ENCODE measurements around the gene HSD17B12. TPM values are rescaled to one million over a fixed set of nuclear protein-coding genes. Genes with fewer than 3 reads are reported as not detected.

Gene HSD17B12
- total RNA-seq, 1 donor from 2014 or later: 48.2 TPM

DNA sequence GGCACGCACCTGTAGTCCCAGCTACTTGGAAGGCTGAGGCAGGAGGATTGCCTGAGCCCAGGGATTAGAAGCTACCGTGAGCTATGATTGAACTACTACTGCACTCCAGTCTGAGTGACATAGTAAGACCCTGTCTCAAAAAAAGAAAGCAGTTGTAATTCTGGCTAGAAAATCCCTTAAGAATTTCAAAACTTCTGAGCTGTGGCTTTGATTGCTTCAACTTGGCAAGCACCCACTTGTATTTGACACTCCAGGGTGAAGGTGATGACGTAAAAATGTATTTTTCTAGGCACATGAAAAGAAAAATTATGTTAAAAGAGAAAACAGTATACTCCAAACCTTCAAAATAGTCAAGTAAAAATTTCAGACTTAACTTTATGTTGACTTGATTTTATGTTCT lies 176.5 kb downstream of the HSD17B12 start:
- TF ChIP-seq, protein P1, sequence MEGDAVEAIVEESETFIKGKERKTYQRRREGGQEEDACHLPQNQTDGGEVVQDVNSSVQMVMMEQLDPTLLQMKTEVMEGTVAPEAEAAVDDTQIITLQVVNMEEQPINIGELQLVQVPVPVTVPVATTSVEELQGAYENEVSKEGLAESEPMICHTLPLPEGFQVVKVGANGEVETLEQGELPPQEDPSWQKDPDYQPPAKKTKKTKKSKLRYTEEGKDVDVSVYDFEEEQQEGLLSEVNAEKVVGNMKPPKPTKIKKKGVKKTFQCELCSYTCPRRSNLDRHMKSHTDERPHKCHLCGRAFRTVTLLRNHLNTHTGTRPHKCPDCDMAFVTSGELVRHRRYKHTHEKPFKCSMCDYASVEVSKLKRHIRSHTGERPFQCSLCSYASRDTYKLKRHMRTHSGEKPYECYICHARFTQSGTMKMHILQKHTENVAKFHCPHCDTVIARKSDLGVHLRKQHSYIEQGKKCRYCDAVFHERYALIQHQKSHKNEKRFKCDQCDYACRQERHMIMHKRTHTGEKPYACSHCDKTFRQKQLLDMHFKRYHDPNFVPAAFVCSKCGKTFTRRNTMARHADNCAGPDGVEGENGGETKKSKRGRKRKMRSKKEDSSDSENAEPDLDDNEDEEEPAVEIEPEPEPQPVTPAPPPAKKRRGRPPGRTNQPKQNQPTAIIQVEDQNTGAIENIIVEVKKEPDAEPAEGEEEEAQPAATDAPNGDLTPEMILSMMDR (IDR thresholded peaks at IDR 0.05): no peak
- intact Hi-C loops (cut with DNase I): no loop called here
- Histone ChIP-seq H3K27ac (no peak overlapping the region), H3K36me3 (peaks cover 6 to 12% of the 10 kb centered on the region in 2 donors), H3K4me1 (no peaks in the 10 kb centered on the region), H3K9me3 (no peaks in the 10 kb centered on the region), H3K27me3 (no peaks in the 10 kb centered on the region), H3K4me3 (no peak overlapping the region)
- DNase-seq (ENCODE audit: low spot score in 2 of 2): no peak

DNA sequence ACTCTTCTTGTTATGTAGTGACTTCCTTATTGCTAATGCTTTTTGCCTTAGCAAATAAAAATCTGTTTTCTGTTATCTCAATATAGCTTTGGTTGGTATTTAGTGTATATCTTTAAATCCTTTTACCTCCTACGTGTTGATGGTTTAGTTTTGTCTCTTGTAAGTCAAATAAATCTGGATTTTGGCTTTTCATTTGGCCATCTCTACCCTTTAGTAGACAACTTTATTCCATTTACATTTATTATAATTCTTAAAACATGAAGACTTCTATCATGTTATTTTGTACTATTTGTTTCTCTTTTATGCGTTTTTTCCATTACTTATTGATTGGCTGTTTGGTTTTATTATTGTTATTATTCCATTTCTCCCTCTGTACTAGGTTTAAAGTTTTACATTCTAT lies 180.6 kb downstream of the HSD17B12 start:
- Histone ChIP-seq H3K36me3 (no peaks in the 10 kb centered on the region), H3K27me3 (no peaks in the 10 kb centered on the region), H3K4me1 (no peaks in the 10 kb centered on the region), H3K27ac (no peak overlapping the region), H3K4me3 (no peak overlapping the region), H3K9me3 (no peaks in the 10 kb centered on the region)
- intact Hi-C loops (cut with DNase I): no loop called here
- no peak for DNase-seq (ENCODE audit: low spot score in 2 of 2)
- TF ChIP-seq, protein P1 (IDR thresholded peaks at IDR 0.05): no peak

DNA sequence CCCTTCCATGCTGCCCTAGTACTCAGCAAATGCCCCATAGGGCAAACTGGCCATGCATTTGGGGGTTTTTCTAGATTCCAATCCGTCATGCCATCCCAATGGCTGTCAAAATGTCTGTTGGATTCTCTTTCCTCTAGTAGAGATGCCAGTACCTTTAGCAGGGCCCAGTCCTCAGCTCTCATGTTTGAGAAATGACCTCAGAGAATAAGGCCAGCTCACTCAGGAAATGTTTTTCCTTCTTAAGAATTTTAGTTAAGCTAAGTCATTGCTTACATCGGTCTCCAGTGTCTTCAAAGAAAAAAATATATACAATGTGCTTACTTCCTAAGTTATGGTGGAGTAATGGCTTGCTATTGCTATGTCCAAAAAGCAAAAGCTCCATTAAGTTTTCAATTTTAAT lies 186.0 kb downstream of the HSD17B12 start:
- H3K27ac ChIP-seq: no peak overlapping the region
- intact Hi-C loops (cut with DNase I): no loop called here
- no peaks in the 10 kb centered on the region for H3K9me3 ChIP-seq
- H3K27me3 ChIP-seq: no peaks in the 10 kb centered on the region
- DNase-seq (ENCODE audit: low spot score in 2 of 2): no peak
- no peak overlapping the region for H3K4me3 ChIP-seq
- no peaks in the 10 kb centered on the region for H3K4me1 ChIP-seq
- H3K36me3 ChIP-seq: no peaks in the 10 kb centered on the region
- TF ChIP-seq, protein P1 (IDR thresholded peaks at IDR 0.05): no peak

DNA sequence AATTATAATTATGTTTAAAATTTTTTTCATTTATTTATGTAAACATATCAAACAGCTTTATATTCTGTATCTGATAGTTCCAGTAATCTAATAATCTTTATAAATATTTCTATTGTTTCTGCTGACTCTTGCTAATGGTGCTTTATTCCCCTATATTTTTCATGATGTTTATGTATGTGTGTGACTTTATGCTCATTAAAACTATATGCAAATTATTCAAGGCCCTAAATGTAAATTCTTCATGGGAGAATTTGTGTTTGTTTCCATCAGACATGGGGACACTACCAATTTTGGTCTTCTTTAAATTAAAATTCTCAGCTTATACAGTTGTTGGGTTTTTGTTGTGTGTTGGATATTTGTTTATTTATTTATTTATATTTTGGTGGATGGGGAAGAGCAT lies 186.4 kb downstream of the HSD17B12 start:
- H3K4me3 ChIP-seq: no peak overlapping the region
- TF ChIP-seq, protein P1 (IDR thresholded peaks at IDR 0.05): no peak
- H3K27me3 ChIP-seq: no peaks in the 10 kb centered on the region
- intact Hi-C loops (cut with DNase I): no loop called here
- no peak overlapping the region for H3K27ac ChIP-seq
- DNase-seq (ENCODE audit: low spot score in 2 of 2): no peak
- no peaks in the 10 kb centered on the region for H3K36me3 ChIP-seq
- no peaks in the 10 kb centered on the region for H3K9me3 ChIP-seq
- no peaks in the 10 kb centered on the region for H3K4me1 ChIP-seq

DNA sequence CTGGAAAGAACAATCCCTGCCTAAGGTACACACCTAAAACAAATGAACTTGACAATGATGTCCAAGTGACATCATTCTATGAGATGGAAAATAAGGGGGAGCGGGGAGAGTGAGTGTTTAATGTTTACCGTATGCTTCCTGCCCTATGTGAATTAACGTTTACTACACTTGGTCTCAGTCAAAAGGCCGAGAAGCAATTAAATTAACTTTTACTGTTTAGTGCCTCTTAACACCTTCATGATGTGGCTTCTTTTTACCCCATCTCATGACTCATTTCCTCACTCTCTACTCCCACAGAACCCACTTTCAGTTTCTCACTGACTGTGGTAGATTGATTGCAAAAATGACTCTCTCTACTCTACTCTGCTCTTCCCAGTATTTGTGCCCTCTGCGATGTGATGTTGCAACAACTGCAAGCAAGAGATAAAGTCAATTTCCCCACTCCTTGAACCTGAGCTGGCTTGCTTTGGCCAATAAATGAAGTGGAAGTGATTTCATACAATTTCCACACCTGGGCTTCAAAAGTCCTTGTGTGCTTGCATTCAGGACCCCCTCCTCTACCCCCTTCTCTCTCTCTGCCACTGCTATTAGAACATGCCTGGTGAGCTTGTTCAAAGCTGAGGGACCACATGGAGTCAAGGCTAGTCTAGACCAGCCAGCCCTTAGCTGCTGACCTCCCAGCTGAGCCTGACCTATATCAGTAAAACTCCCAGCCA lies 188.5 kb downstream of the HSD17B12 start:
- Histone ChIP-seq H3K27ac (no peak overlapping the region), H3K27me3 (no peaks in the 10 kb centered on the region), H3K36me3 (no peaks in the 10 kb centered on the region), H3K9me3 (no peaks in the 10 kb centered on the region), H3K4me3 (no peak overlapping the region), H3K4me1 (no peaks in the 10 kb centered on the region)
- DNase-seq (ENCODE audit: low spot score in 2 of 2): no peak
- TF ChIP-seq, protein P1 (IDR thresholded peaks at IDR 0.05): no peak
- intact Hi-C loops (cut with DNase I): no loop called here

DNA sequence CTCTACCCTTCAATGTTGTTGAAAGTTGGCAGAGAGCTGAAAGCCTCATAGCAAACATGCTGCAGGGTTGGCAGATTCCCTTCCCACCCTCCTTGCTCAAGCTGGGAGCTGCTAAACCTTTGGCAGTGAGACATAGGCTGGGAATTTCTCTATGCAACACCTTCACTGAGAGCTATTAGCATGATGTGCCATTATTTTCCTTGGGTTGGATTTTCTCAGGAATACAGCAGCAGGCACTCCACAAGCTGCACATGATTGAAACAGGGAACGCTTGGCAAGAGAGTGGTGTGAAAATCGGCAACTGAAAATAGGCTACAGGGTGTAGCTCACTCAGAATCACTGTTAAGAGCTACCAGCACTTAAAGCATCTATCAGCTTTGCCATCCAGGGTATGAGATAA lies 190.5 kb downstream of the HSD17B12 start:
- H3K9me3 ChIP-seq: no peaks in the 10 kb centered on the region
- no peaks in the 10 kb centered on the region for H3K27me3 ChIP-seq
- TF ChIP-seq, protein P1 (IDR thresholded peaks at IDR 0.05): no peak
- H3K27ac ChIP-seq: no peak overlapping the region
- intact Hi-C loops (cut with DNase I): no loop called here
- no peak for DNase-seq (ENCODE audit: low spot score in 2 of 2)
- H3K4me1 ChIP-seq: no peaks in the 10 kb centered on the region
- no peaks in the 10 kb centered on the region for H3K36me3 ChIP-seq
- H3K4me3 ChIP-seq: no peak overlapping the region

All from ascending aorta (tissue), 2 donors.